Muscle of back (tissue), 11 donors: ENCODE results near the gene ZCCHC24. TPM values are rescaled to one million over a fixed set of nuclear protein-coding genes. Genes with fewer than 3 reads are reported as not detected.

ENCODE experiments used
- DNase-seq, 3 donors: peaks; one replicate each; pipeline versions ENCODE4 v3.0.0 to v3.0.0-alpha.2; 2013
- polyA plus RNA-seq, 10 donors: library from polyadenylated mRNA; unstranded; fragments of 120-200 nt; gene quantifications; one replicate each; pipeline ENCODE4 v1.2.1, GENCODE V29; 2013; ENCODE audit not compliant: insufficient read length in 10 of 10

Gene ZCCHC24
- polyA plus RNA-seq, 10 donors: 52.3 to 71.5 (median 59.3) TPM

GRCh38 chr10:79385804-79386531 is 59.5 kb downstream of the ZCCHC24 start:
- no peak for DNase-seq

GRCh38 chr10:79385392-79385795 is 60.0 kb downstream of the ZCCHC24 start:
- no peak for DNase-seq

- DNase-seq: no peak
Measured at GRCh38 chr10:79384773-79385391, 60.5 kb downstream of the ZCCHC24 start.

- no peak for DNase-seq
Measured at GRCh38 chr10:79383974-79384606, 61.3 kb downstream of the ZCCHC24 start.

GRCh38 chr10:79382491-79382941 is 62.9 kb downstream of the ZCCHC24 start:
- peak in 1 of 3 donors; percentile 34 for DNase-seq

GRCh38 chr10:79381804-79382221 is 63.6 kb downstream of the ZCCHC24 start:
- DNase-seq: peak; percentile 67 to 86 (median 81)

- peak in 1 of 3 donors; percentile 63 for DNase-seq
Measured at GRCh38 chr10:79380946-79381721, 64.3 kb downstream of the ZCCHC24 start.

GRCh38 chr10:79380125-79380945 is 65.1 kb downstream of the ZCCHC24 start:
- DNase-seq: peak in 2 of 3 donors; percentile 71 to 89

GRCh38 chr10:79379512-79380124 is 65.8 kb downstream of the ZCCHC24 start:
- peak in 1 of 3 donors; percentile 76 for DNase-seq

GRCh38 chr10:79378647-79379511 is 66.5 kb downstream of the ZCCHC24 start:
- DNase-seq: no peak

GRCh38 chr10:79378383-79378646 is 67.1 kb downstream of the ZCCHC24 start:
- no peak for DNase-seq

- no peak for DNase-seq
Measured at GRCh38 chr10:79377557-79378382, 67.7 kb downstream of the ZCCHC24 start.

- no peak for DNase-seq
Measured at GRCh38 chr10:79376751-79377556, 68.5 kb downstream of the ZCCHC24 start.

- no peak for DNase-seq
Measured at GRCh38 chr10:79376078-79376628, 69.3 kb downstream of the ZCCHC24 start.

GRCh38 chr10:79375321-79376077 is 69.9 kb downstream of the ZCCHC24 start:
- DNase-seq: no peak

GRCh38 chr10:79374312-79375191 is 70.9 kb downstream of the ZCCHC24 start:
- peak; percentile 73 to 90 (median 83) for DNase-seq
